SH-SY5Y (cell line): ENCODE results near the gene SETDB2.

Source experiments
- GATA2 ChIP-seq: IDR thresholded peaks from 2 replicates; pipeline ENCODE4 v1.6.1; 2011; ENCODE audit warnings: mild to moderate bottlenecking, low read depth, low read length
- GATA3 ChIP-seq: IDR thresholded peaks from 2 replicates; pipeline ENCODE4 v1.6.1; 2011; ENCODE audit warnings: low read depth, mild to moderate bottlenecking, low read length, moderate library complexity

The SETDB2 gene

DNA sequence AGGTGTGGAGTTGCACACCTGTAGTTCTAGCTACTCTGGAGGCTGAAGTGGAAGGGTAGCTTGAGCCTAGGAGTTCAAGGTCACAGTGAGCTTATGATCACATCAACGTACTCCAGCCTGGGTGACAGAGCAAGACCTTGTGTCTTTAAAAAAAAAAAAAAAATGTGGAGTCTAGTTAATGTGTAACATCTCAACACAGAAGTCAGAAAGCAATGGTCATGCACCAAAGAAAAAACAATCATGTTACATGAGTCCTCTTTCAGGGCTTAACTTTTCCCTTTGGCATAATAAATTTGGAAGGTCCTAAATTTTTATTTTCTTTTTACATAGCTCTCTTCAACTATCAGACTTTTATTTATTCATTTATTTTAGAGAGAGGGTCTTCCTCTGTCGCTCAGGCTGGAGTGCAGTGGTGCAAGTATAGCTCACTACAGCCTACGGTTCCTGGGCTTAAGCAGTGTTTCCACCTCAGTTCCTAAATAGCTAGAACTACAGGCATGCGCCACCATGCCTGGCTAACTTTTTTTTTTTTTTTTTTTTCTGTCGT, 22.3 kb downstream of the SETDB2 start:
- TF ChIP-seq GATA3 (no peak), GATA2 (no peak)

DNA sequence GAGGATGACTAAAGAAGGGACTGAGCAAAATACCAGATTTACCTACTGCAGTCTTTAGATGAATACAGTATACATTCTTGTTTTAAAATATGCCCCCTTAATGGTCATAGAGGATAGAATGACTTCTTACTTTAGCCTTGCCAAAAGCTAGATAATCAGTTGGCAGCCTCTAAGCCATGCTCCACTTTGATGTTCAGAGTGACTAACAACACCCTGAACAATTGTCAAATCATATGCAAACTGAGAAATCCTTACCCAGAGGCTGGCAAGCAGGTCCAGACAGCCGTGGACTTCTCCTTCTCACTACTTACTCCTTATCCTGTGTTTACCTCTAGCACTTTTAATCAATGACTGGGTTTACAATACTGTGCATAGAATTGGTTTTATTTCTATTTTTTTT, 28.1 kb downstream of the SETDB2 start:
- TF ChIP-seq GATA3 (no peak), GATA2 (no peak)

DNA sequence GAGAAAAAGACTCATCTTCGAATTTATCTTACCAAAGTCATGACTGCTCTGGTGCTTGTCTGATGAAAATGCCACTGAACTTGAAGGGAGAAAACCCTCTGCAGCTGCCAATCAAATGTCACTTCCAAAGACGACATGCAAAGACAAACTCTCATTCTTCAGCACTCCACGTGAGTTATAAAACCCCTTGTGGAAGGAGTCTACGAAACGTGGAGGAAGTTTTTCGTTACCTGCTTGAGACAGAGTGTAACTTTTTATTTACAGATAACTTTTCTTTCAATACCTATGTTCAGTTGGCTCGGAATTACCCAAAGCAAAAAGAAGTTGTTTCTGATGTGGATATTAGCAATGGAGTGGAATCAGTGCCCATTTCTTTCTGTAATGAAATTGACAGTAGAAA, 32.5 kb downstream of the SETDB2 start:
- TF ChIP-seq GATA3 (no peak), GATA2 (no peak)

DNA sequence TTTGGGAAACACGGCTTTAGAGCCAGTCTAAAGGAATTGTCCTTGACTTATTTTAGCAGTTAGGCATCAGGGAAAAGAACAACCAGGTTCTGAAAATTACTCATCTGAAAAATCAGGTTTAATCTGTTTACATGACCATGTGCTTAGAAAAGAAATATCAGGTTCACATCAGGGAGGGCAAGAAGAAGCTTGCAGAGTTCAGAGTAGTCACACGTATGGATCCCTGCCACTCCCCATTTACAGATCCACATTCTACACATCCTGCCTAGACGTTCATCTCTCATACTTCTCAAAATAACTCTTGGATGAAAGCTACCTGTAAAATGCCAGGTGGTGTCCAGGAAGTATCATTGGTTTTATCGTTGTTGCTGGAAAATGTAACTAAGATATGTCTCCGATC, 37.7 kb downstream of the SETDB2 start:
- TF ChIP-seq GATA2 (no peak), GATA3 (no peak)

DNA sequence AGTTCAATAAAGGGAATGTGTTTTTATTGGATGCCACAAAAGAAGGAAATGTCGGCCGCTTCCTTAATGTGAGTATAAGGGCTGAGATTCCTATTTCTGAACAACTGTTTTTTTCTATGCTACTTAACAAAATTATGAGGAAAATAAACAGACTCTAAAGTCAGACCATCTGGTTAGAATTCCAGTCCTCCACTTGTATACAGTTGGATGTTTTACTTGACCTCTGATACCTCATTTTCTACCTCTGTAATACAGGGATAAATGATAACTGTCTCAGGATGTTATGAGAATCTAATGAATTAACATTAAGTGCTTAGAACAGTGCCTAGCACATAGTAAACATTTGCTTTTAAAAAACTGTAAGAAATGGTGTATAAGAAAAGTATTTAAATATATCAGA, 44.5 kb downstream of the SETDB2 start:
- TF ChIP-seq GATA3 (no peak), GATA2 (no peak)

DNA sequence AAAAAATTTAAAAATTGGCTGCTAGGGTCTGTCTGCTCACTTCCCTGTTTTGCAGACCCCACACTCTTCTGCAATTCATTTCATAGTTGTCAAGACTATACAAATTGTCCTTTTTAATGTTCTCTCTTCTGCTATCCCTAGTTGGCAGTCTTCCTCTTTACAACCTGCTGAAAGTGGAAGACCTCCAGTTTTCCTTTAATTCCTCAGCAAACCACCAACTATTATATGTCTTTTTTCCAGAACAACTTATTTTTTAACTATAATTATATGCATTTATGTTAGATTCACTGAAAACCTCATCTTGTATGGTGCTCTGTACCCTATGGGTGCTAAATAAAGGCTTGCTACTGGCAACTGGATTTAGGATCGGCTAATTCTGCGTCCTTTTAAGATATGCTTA, 50.6 kb downstream of the SETDB2 start:
- TF ChIP-seq GATA3 (no peak), GATA2 (no peak)

DNA sequence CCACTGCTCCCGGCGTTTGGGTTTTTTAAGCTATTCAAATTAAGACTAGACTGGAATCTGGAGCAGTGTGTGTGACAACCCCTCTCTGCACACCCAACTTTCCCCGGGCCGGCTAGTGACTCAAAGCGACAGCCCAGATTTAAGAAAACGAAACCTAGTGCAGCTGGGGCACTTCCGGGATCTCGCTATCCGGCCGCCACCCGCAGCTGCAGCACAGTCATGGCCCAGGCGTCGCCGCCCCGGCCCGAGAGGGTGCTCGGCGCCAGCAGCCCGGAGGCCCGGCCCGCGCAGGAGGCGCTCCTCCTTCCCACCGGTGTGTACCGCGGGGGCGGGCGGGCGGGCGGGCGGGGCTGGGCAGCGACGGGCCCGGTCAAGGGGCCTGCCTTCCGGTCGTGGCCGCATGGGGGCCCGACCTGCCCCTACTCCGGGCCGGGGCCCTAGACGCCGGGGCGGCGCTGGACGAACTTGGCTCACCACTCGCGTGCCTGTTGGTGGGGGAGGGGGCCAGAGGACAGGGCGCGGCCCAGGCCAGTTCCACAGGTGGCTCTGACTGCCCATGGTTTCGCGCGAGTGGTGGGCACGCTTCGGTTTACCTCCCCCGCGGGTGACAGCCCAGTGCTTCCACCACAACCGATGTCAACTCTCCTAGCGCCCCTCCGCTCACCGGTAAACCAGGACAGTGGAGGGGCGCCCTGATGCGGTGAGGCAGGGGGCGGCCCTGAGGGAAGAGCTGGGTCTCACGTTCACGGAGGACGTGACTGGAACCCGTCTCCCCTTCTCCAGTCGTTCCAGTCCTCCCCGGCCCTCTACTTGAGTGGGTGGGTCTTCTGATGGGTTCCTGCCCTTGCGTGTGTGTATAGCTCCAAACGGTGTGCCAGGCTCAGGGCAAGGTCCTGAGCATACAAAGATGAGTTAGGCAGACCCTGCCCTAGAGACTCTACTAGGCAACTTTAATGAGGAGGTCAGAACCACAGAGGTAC, 52.0 kb downstream of the SETDB2 start, which contains the start of gene PHF11:
Gene PHF11 (plus strand): TSS at position 171 of the 980 bp plus-strand sequence. CDS start 49 bp downstream, at position 220.
- TF ChIP-seq GATA3 (no peak), GATA2 (no peak)

DNA sequence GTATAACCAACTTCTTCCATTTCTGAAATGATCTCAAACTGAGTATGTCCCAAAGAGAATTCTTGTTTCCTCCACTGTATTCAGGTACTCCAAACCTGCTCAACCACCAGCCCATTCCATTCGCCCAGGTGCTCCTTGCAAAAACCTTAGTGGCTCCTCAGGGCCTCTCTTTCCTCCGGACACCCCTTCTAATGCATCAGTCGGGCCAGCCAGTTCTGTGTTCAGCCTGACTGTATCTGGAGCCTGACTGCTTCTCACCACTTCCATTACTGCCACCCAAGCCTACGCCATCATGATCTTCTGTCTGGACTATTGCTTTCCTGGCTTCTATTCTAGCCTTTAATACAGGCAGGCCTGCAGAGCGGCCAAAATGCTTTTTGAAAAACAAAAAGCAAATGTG, 53.2 kb downstream of the SETDB2 start:
- no peak for TF ChIP-seq GATA2
- no peak for TF ChIP-seq GATA3

DNA sequence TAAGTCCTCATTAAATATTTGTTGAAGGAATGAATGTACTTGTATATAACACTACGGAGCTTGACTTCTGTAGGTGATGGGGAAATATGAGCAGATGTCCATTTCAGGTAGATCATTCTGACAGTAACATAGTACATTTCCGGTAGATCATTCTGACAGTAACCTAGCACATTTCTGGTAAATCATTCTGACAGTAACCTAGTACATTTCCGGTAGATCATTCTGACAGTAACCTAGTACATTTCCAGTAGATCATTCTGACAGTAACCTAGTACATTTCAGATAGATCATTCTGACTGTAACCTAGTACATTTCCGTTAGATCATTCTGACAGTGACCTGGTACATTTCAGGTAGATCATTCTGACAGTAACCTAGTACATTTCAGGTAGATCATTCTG, 54.1 kb downstream of the SETDB2 start:
- no peak for TF ChIP-seq GATA2
- TF ChIP-seq GATA3, result no peak

DNA sequence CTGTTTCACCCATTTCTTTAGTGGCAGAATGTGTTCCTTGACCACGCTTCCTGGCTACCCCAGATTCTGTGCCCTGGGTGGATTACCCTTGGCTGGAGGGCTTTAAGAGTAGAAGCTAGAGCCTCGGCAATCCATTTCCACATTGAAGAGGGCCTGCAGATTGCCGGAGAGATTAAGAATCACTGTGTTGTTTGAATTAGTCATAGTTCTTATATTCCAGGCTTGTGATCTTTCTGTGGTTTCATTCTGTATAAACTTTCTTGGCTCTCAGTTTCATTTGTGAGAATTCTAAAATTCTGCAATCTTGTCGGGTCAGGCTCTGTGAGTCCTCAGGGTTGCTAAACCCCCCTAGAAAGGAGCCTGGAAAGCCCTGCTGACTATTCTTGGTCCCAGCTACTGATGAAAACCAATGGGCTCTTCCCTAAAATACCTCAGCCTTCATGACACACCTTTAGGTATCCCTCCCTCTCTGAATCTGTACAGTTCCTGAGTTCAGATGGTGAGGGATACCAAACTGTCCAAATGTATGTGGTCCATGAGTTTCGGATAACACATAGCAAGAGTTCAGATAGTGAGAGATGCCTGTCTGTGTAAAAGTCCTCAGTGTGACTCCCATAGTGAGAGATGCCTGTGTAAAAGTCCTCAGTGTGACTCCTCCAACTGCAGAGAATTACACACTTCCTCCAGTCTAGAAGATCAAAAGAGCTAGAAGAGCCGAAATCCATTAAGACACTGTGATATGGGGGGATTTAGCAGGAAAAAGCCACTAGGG, 56.0 kb downstream of the SETDB2 start:
- TF ChIP-seq GATA3 (no peak), GATA2 (no peak)

DNA sequence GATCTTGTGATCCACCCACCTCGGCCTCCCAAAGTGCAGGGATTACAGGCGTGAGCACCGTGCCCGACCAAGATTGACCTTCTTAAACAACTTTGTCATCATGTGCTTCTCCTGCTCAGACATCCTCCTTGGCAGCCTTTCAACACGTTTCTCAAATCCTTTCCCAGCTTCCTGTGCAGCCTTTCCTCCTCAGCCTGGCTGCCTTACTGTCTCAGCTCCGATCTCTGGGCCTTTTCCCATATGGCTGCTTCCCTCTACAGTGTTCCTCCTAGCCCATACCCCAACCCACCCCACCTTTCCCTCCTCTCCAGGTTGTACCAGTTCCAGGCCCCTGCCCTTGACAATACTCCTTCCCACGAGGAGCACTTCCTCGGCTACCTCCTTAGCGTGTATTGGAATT, 58.9 kb downstream of the SETDB2 start:
- TF ChIP-seq GATA3, result no peak
- no peak for TF ChIP-seq GATA2

DNA sequence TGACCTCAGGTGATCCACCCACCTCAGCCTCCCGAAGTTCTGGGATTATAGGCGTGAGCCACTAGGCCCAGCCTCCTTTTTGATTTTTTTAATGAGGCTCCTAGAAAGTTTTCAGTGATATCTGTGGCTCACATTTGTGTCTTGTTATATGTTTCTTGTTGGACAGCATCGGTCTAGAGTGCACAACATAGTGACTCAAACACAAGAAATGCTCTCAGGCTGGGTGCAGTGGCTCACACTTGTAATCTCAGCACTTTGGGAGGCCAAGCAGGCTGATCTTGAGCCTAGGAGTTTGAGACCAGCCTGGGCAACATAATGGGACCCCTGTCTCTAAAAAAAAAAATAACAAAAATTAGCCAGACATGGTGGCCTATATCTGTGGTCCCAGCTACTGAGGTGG, 59.9 kb downstream of the SETDB2 start:
- TF ChIP-seq GATA2 (no peak), GATA3 (no peak)

DNA sequence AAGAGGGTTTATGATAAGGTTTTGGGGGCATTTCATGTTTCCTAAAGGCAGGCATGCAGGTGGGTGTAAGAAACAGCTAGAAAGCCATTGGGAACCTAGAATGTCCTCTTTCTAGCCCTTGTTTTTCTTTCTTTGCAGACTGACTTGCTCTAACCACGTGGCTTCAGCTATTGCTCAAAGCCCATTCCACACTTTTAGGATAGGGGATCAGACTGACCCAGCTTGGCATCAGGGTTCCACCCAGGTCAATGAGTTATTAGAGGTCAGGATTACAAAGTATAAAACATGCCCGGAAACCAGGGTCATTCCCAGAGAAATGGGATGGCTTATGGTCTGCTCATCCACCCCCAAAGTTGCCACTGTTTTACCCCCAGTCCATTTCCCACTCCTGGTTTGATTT, 68.5 kb downstream of the SETDB2 start:
- TF ChIP-seq GATA3 (no peak), GATA2 (no peak)

DNA sequence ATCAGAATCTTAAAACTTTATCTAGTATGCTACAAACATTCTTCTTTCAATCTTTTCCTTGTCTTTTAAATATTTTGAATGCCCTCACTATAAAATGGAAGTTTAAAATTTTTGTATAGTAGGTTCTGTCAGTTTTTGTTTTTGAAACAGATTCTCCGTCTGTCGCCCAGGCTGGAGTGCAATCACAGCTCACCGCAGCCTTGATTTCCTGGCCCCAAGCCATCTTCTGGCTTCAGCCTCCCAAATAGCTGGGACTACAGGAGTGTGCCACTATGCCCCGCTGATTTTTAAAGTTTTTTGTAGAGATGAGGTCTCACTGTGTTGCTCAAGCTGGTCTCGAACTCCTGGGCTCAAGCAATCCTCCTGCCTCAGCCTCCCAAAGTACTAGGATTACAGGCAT, 72.4 kb downstream of the SETDB2 start:
- no peak for TF ChIP-seq GATA2
- no peak for TF ChIP-seq GATA3
